GM23338 (cell line): ENCODE results near the gene MAP3K5.

Experiments used
- CTCF ChIP-seq, 2 experiments: fragments of 200-600 bp in 1 of 2; sonication (generic) in 1 of 2; conservative IDR thresholded peaks; 2 replicates each; pipeline versions ENCODE4 v1.5.1 to v1.6.1; 2016 to 2017; ENCODE audit warnings: antibody characterized with exemption in 2 of 2, low read depth in 2 of 2, mild to moderate bottlenecking in 2 of 2, moderate library complexity in 1 of 2
- EZH2 ChIP-seq: fragments of 200-600 bp; sonication (generic); IDR thresholded peaks from one replicate; pipeline ENCODE4 v1.8.0; 2017; ENCODE audit warnings: antibody characterized with exemption, mild to moderate bottlenecking, low read depth; ENCODE audit not compliant: unreplicated experiment
- EZH2phosphoT487 ChIP-seq: fragments of 200-600 bp; sonication (generic); IDR thresholded peaks from one replicate; pipeline ENCODE4 v1.8.1; 2018; ENCODE audit warnings: antibody characterized with exemption; ENCODE audit not compliant: unreplicated experiment
- POLR2AphosphoS5 ChIP-seq: IDR thresholded peaks from 2 replicates; pipeline ENCODE4 v1.6.1; 2016; ENCODE audit warnings: antibody characterized with exemption, low read depth
- TF ChIP-seq, protein P1 (sequence below): IDR thresholded peaks from one replicate; pipeline ENCODE4 v1.6.1; 2018; ENCODE audit warnings: antibody characterized with exemption; ENCODE audit not compliant: unreplicated experiment

GRCh38 chr6:136579800-136580199 is 212.5 kb downstream of the MAP3K5 start:
- TF ChIP-seq POLR2AphosphoS5, result no peak
- TF ChIP-seq CTCF (conservative IDR thresholded peaks at IDR 0.05; ENCODE audit: low read depth in 2 of 2), result no peak
- TF ChIP-seq, protein P1, sequence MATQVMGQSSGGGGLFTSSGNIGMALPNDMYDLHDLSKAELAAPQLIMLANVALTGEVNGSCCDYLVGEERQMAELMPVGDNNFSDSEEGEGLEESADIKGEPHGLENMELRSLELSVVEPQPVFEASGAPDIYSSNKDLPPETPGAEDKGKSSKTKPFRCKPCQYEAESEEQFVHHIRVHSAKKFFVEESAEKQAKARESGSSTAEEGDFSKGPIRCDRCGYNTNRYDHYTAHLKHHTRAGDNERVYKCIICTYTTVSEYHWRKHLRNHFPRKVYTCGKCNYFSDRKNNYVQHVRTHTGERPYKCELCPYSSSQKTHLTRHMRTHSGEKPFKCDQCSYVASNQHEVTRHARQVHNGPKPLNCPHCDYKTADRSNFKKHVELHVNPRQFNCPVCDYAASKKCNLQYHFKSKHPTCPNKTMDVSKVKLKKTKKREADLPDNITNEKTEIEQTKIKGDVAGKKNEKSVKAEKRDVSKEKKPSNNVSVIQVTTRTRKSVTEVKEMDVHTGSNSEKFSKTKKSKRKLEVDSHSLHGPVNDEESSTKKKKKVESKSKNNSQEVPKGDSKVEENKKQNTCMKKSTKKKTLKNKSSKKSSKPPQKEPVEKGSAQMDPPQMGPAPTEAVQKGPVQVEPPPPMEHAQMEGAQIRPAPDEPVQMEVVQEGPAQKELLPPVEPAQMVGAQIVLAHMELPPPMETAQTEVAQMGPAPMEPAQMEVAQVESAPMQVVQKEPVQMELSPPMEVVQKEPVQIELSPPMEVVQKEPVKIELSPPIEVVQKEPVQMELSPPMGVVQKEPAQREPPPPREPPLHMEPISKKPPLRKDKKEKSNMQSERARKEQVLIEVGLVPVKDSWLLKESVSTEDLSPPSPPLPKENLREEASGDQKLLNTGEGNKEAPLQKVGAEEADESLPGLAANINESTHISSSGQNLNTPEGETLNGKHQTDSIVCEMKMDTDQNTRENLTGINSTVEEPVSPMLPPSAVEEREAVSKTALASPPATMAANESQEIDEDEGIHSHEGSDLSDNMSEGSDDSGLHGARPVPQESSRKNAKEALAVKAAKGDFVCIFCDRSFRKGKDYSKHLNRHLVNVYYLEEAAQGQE, result no peak
- TF ChIP-seq EZH2, result no peak
- no peak for TF ChIP-seq EZH2phosphoT487
